Osteoblast (primary cell): ENCODE measurements around the gene PARL. TPM values are rescaled to one million over a fixed set of nuclear protein-coding genes. Genes with fewer than 3 reads are reported as not detected.

Experiments
- DNase-seq: peaks from one replicate; pipeline ENCODE4 v3.0.0; 2011; ENCODE audit warnings: low spot score, mixed read lengths; ENCODE audit not compliant: insufficient read length; ENCODE audit errors: missing footprints
- H2AFZ ChIP-seq: 2 replicates; pipeline ENCODE4 v1.6.0; 2011; ENCODE audit warnings: mild to moderate bottlenecking, low read length
- H3K27ac ChIP-seq: 2 replicates; pipeline ENCODE4 v1.5.1; 2011; ENCODE audit warnings: mild to moderate bottlenecking, low read depth, low read length, moderate library complexity
- H3K27me3 ChIP-seq: 2 replicates; pipeline ENCODE4 v1.6.0; 2012; ENCODE audit warnings: mild to moderate bottlenecking, control low read depth, inconsistent platforms, low read length, moderate library complexity; ENCODE audit not compliant: insufficient read depth
- H3K36me3 ChIP-seq: 2 replicates; pipeline ENCODE4 v1.5.1; 2011; ENCODE audit warnings: mild to moderate bottlenecking, low read length, control low read depth, moderate library complexity; ENCODE audit not compliant: insufficient read depth
- H3K4me1 ChIP-seq: 2 replicates; pipeline ENCODE4 v1.5.1; 2011; ENCODE audit warnings: mild to moderate bottlenecking, low read length, control low read depth, moderate library complexity; ENCODE audit not compliant: insufficient read depth
- H3K4me2 ChIP-seq: 2 replicates; pipeline ENCODE4 v1.6.0; 2011; ENCODE audit warnings: mild to moderate bottlenecking, low read length; ENCODE audit not compliant: insufficient read depth
- H3K4me3 ChIP-seq: fragments of 200-600 bp; sonication (generic); 3 replicates; pipeline ENCODE4 v1.5.1; 2012; ENCODE audit warnings: mild to moderate bottlenecking, low read length, inconsistent platforms; ENCODE audit not compliant: insufficient read depth
- H3K79me2 ChIP-seq: 2 replicates; pipeline ENCODE4 v1.6.0; 2012; ENCODE audit warnings: mild to moderate bottlenecking, low read length, control low read depth, inconsistent platforms; ENCODE audit not compliant: insufficient read depth
- H3K9me3 ChIP-seq: 2 replicates; pipeline ENCODE4 v1.5.1; 2011; ENCODE audit warnings: low read depth, low read length, control low read depth
- H4K20me1 ChIP-seq: 2 replicates; pipeline ENCODE4 v1.6.0; 2012; ENCODE audit warnings: mild to moderate bottlenecking, low read length, control low read depth; ENCODE audit not compliant: insufficient read depth
- total RNA-seq: library from RNA; depleted of rRNA; stranded (reverse); fragments of >200 nt; gene quantifications from 2 replicates; pipeline ENCODE4 v1.2.3, GENCODE V29; 2012
- TF ChIP-seq, protein P1 (sequence below): IDR thresholded peaks from 2 replicates; pipeline ENCODE4 v1.5.1; 2011; ENCODE audit warnings: mild to moderate bottlenecking, low read depth, low read length, moderate library complexity; ENCODE audit errors: extremely low read depth

The PARL gene
- total RNA-seq, 1 donor = 34.0 TPM

- DNase-seq = peak; percentile 60
- H3K4me3 ChIP-seq = no peak overlapping the region
- peaks cover 84% of the 10 kb centered on the region for H3K36me3 ChIP-seq
- H3K4me1 ChIP-seq = no peaks in the 10 kb centered on the region
- no peak overlapping the region for H3K4me2 ChIP-seq
- no peaks in the 10 kb centered on the region for H3K27me3 ChIP-seq
- no peaks in the 10 kb centered on the region for H3K79me2 ChIP-seq
- no peak overlapping the region for H2AFZ ChIP-seq
- H3K27ac ChIP-seq = no peak overlapping the region
- no peaks in the 10 kb centered on the region for H3K9me3 ChIP-seq
- peaks cover 2% of the 10 kb centered on the region for H4K20me1 ChIP-seq
- TF ChIP-seq, protein P1, sequence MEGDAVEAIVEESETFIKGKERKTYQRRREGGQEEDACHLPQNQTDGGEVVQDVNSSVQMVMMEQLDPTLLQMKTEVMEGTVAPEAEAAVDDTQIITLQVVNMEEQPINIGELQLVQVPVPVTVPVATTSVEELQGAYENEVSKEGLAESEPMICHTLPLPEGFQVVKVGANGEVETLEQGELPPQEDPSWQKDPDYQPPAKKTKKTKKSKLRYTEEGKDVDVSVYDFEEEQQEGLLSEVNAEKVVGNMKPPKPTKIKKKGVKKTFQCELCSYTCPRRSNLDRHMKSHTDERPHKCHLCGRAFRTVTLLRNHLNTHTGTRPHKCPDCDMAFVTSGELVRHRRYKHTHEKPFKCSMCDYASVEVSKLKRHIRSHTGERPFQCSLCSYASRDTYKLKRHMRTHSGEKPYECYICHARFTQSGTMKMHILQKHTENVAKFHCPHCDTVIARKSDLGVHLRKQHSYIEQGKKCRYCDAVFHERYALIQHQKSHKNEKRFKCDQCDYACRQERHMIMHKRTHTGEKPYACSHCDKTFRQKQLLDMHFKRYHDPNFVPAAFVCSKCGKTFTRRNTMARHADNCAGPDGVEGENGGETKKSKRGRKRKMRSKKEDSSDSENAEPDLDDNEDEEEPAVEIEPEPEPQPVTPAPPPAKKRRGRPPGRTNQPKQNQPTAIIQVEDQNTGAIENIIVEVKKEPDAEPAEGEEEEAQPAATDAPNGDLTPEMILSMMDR = no peak
Measured at GRCh38 chr3:183808355-183808754, 76.3 kb downstream of the PARL start.

- peak; percentile 39 for DNase-seq
- H3K4me3 ChIP-seq = no peak overlapping the region
- peaks cover 2% of the 10 kb centered on the region for H4K20me1 ChIP-seq
- H3K36me3 ChIP-seq = peaks cover 87% of the 10 kb centered on the region
- H2AFZ ChIP-seq = no peak overlapping the region
- no peaks in the 10 kb centered on the region for H3K79me2 ChIP-seq
- no peaks in the 10 kb centered on the region for H3K4me1 ChIP-seq
- H3K9me3 ChIP-seq = no peaks in the 10 kb centered on the region
- no peaks in the 10 kb centered on the region for H3K27me3 ChIP-seq
- H3K27ac ChIP-seq = no peak overlapping the region
- TF ChIP-seq, protein P1 = no peak
- H3K4me2 ChIP-seq = no peak overlapping the region
Measured at GRCh38 chr3:183807881-183808280, 76.8 kb downstream of the PARL start.

DNA sequence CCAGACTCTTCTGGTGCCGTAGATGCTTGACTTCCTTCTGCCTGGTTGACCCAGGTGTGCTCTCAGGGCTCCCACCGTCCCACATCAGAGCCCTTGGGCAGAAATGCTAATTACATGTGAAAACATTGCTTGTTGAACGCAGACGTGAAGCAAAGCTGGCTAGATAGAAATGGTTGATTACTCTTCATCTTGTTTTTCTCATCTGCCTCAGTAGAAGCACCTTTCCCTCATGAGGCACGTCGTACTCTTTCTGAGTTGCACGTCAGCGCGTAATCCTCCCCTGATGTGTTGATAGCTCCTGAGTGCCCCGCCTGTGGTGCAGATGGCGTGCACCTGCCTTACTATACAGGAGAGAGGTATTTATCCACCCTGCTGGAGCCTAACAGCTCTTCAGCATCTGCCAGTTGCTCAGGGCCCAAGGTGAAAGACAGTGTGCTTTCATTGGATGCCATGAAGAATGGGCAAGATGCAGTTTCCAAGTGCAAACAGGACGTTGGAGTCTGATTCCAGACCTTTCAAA is 77.4 kb downstream of the PARL start:
- Histone ChIP-seq H4K20me1 (peaks cover 2% of the 10 kb centered on the region), H3K4me1 (no peaks in the 10 kb centered on the region), H3K36me3 (peaks cover 88% of the 10 kb centered on the region), H3K27me3 (no peaks in the 10 kb centered on the region), H3K4me3 (no peak overlapping the region), H3K27ac (no peak overlapping the region), H2AFZ (no peak overlapping the region), H3K79me2 (no peaks in the 10 kb centered on the region), H3K9me3 (no peaks in the 10 kb centered on the region), H3K4me2 (no peak overlapping the region)
- TF ChIP-seq, protein P1 = no peak
- peak; percentile 75 for DNase-seq

DNA sequence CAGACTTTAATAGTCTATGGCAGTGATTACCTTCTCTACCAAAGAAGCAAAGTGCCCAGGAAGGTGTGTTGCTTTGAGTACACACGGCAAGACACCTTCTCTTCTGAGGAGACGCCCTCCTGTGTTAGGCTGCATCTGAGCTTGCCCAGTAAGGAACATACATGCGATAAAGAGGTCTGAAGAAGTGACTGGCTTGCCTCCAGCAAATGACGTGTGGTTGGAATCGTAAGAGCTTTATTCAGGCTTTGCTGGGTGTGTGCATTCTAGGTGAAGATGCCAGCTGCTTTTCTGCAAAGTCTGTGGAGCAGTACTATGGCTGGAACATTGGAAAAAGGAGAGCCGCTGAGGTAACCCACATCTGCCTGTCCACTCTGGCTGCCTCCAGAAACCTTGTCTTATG is 81.7 kb downstream of the PARL start:
- Histone ChIP-seq H3K27ac (no peak overlapping the region), H3K27me3 (no peaks in the 10 kb centered on the region), H4K20me1 (peaks cover 2% of the 10 kb centered on the region), H3K9me3 (no peaks in the 10 kb centered on the region), H3K4me1 (no peaks in the 10 kb centered on the region), H3K79me2 (no peaks in the 10 kb centered on the region), H3K4me3 (no peak overlapping the region), H2AFZ (no peak overlapping the region), H3K36me3 (peaks cover 87% of the 10 kb centered on the region), H3K4me2 (no peak overlapping the region)
- DNase-seq = no peak
- TF ChIP-seq, protein P1 = no peak
